ENCODE measurements around the gene RPS6KA5.

GRCh38 chr14:91040545-91040944 is 19.9 kb downstream of the RPS6KA5 start:
- no peak for TF ChIP-seq CTCF (IDR thresholded peaks at IDR 0.05; ENCODE audit: low read length)
- no peak for TF ChIP-seq EZH2phosphoT487 (IDR thresholded peaks at IDR 0.05; ENCODE audit: low read length)
- TF ChIP-seq EZH2 (optimal IDR thresholded peaks at IDR 0.05; ENCODE audit: low read depth, low read length): no peak
